ENCODE measurements around the gene MAZ. TPM values are rescaled to one million over a fixed set of nuclear protein-coding genes. Genes with fewer than 3 reads are reported as not detected.

The MAZ gene
- total RNA-seq, 1 experiment from 2014 or later = 223 TPM

GRCh38 chr16:29854520-29855100 is 48.3 kb downstream of the MAZ start:
- peak; percentile 27 for DNase-seq (ENCODE audit: low read depth)

GRCh38 chr16:29857133-29857760 is 50.9 kb downstream of the MAZ start:
- DNase-seq (ENCODE audit: low read depth) = peak; percentile 84

- DNase-seq (ENCODE audit: low read depth) = no peak
Observed at GRCh38 chr16:29858149-29858849, 52.0 kb downstream of the MAZ start.

GRCh38 chr16:29858974-29859373 is 52.6 kb downstream of the MAZ start:
- DNase-seq (ENCODE audit: low read depth) = no peak

GRCh38 chr16:29860218-29860617 is 53.9 kb downstream of the MAZ start:
- no peak for DNase-seq (ENCODE audit: low read depth)

Other genes starting within 250 kb of the MAZ start
- 1.1 and 1.8 TPM in 2 replicates for gene SPN, start 143.3 kb upstream of the MAZ start, total RNA-seq (2014; rRNA removed; shearing (Covaris generic))
- gene QPRT, start 127.3 kb upstream of the MAZ start, total RNA-seq (2014; rRNA removed; shearing (Covaris generic)) = 4.0 and 9.0 TPM in 2 replicates
- gene C16orf54, start 60.5 kb upstream of the MAZ start, total RNA-seq (2014; rRNA removed; shearing (Covaris generic)) = 0.54 and 0.84 TPM in 2 replicates
- not detected in 2 replicates for gene ZG16, start 28.3 kb upstream of the MAZ start, total RNA-seq (2014; rRNA removed; shearing (Covaris generic))
- gene KIF22, start 15.8 kb upstream of the MAZ start, total RNA-seq (2014; rRNA removed; shearing (Covaris generic)) = 68.6 and 79.0 TPM in 2 replicates
- gene PRRT2, start 5.7 kb downstream of the MAZ start, total RNA-seq (2014; rRNA removed; shearing (Covaris generic)) = 0.20 and 0.94 TPM in 2 replicates
- gene PAGR1, start 9.6 kb downstream of the MAZ start, total RNA-seq (2014; rRNA removed; shearing (Covaris generic)) = 45.4 and 58.2 TPM in 2 replicates
- gene MVP, start 13.9 kb downstream of the MAZ start, total RNA-seq (2014; rRNA removed; shearing (Covaris generic)) = 112 and 186 TPM in 2 replicates
- gene CDIPT, start 56.7 kb downstream of the MAZ start, total RNA-seq (2014; rRNA removed; shearing (Covaris generic)) = 90.7 and 103 TPM in 2 replicates
- 16.7 and 38.3 TPM in 2 replicates for gene SEZ6L2, start 93.0 kb downstream of the MAZ start, total RNA-seq (2014; rRNA removed; shearing (Covaris generic))
- 12.1 and 16.1 TPM in 2 replicates for gene ASPHD1, start 94.0 kb downstream of the MAZ start, total RNA-seq (2014; rRNA removed; shearing (Covaris generic))
- gene KCTD13, start 119.7 kb downstream of the MAZ start, total RNA-seq (2014; rRNA removed; shearing (Covaris generic)) = 11.3 and 16.8 TPM in 2 replicates
- 86.9 and 110 TPM in 2 replicates for gene TMEM219, start 155.6 kb downstream of the MAZ start, total RNA-seq (2014; rRNA removed; shearing (Covaris generic))
- 24.1 and 47.4 TPM in 2 replicates for gene TAOK2, start 167.3 kb downstream of the MAZ start, total RNA-seq (2014; rRNA removed; shearing (Covaris generic))
- gene HIRIP3, start 189.1 kb downstream of the MAZ start, total RNA-seq (2014; rRNA removed; shearing (Covaris generic)) = 17.1 and 19.0 TPM in 2 replicates
- 122 and 187 TPM in 2 replicates for gene INO80E, start 189.7 kb downstream of the MAZ start, total RNA-seq (2014; rRNA removed; shearing (Covaris generic))
- 0.52 and 0.62 TPM in 2 replicates for gene DOC2A, start 204.5 kb downstream of the MAZ start, total RNA-seq (2014; rRNA removed; shearing (Covaris generic))
- not detected in 2 replicates for gene C16orf92, start 216.7 kb downstream of the MAZ start, total RNA-seq (2014; rRNA removed; shearing (Covaris generic))
- gene TLCD3B, start 224.7 kb downstream of the MAZ start, total RNA-seq (2014; rRNA removed; shearing (Covaris generic)) = 0.42 TPM in 1 of 2 replicates, not detected in the other

Data from M059J (cell line).